Ovary (tissue), 9 donors: Measurements from ENCODE around the gene BCAS4. TPM values are rescaled to one million over a fixed set of nuclear protein-coding genes. Genes with fewer than 3 reads are reported as not detected.

ENCODE experiments used
- DNase-seq, 5 donors: peaks; one replicate each; pipeline ENCODE4 v3.0.0-alpha.2; 2019 to 2020
- H3K27ac ChIP-seq, 2 donors: fragments of 200-600 bp; one replicate each; pipeline versions ENCODE4 v1.5.1 to v1.8.0; 2019 to 2022
- H3K27me3 ChIP-seq: fragments of 200-600 bp; one replicate; pipeline ENCODE4 v1.8.0; 2022
- H3K36me3 ChIP-seq: fragments of 200-600 bp; sonication (generic); one replicate; pipeline ENCODE4 v1.5.1; 2019
- H3K4me1 ChIP-seq: one replicate; pipeline ENCODE4 v1.8.1; 2013; ENCODE audit warnings: mild to moderate bottlenecking, moderate library complexity; ENCODE audit not compliant: insufficient read depth
- H3K4me3 ChIP-seq: fragments of 200-600 bp; sonication (generic); one replicate; pipeline ENCODE4 v1.5.1; 2017
- H3K9me3 ChIP-seq, 2 donors: fragments of 200-600 bp in 1 of 2; sonication (generic) in 1 of 2; one replicate each; pipeline versions ENCODE4 v1.5.1 to v1.8.1; 2013 to 2019; ENCODE audit warnings: mild to moderate bottlenecking in 1 of 2, moderate library complexity in 1 of 2
- CTCF ChIP-seq, 3 donors: fragments of 450-650 bp in 2 of 3; fragments of 200-600 bp in 1 of 3; IDR thresholded peaks; one replicate each; pipeline versions ENCODE4 v1.5.1 to v1.8.0; 2016 to 2022; ENCODE audit warnings: antibody characterized with exemption in 3 of 3, mild to moderate bottlenecking in 1 of 3
- EP300 ChIP-seq: sonication (generic); formaldehyde crosslinking; IDR thresholded peaks from one replicate; pipeline ENCODE4 v1.6.1; 2017; ENCODE audit warnings: antibody characterized with exemption
- POLR2A ChIP-seq: fragments of 450-650 bp; IDR thresholded peaks from one replicate; pipeline ENCODE4 v1.6.1; 2017; ENCODE audit warnings: antibody characterized with exemption, mild to moderate bottlenecking, moderate library complexity
- WGBS, 3 donors: extraction: QIAGEN DNeasy Blood & Tissue Kit in 1 of 3; methylation state at CpG; one replicate each; pipeline versions ENCODE4 v1.1.5 to v1.1.7; 2013 to 2017; 5-methylcytosine and 5-hydroxymethylcytosine counted together
- intact Hi-C, 4 donors: fragments of 100-400 bp; cut with DNase I; formaldehyde crosslinking; loops; one replicate each; pipeline versions ENCODE4 v1.11.0 to v1.15.1; 2022 to 2023
- polyA plus RNA-seq, 2 donors: library from polyadenylated mRNA; stranded (reverse); fragments of 200-250 nt in 1 of 2; fragments of 350-450 nt in 1 of 2; fragmentation: Illumina TruSeq in 1 of 2; extraction: RNeasy Lipid Tissue Mini Kit (QIAGEN cat#74804) in 1 of 2; gene quantifications; one replicate each; pipeline ENCODE4 v1.2.3, GENCODE V29; 2013 to 2014
- total RNA-seq, 7 donors: library from RNA; depleted of rRNA in 2 of 7; stranded (reverse); fragments of >200 nt in 2 of 7; fragmentation: NEBNext Ultra II Directional in 3 of 7; extraction: Animal tissue kit (Norgen Biotek cat#: 25700) in 3 of 7; gene quantifications; one replicate each; pipeline versions ENCODE4 v1.1.0 to v1.2.4, GENCODE V29; 2016 to 2023
- donor health status: DM: no; HTN: no; CAD: no; lungs with moderate emphysema.
- donor health status: DM: no; HTN: no; CAD: no.
- donor health status: Bipolar disorder and iron deficiency.
- donor health status: DM: yes; HTN: yes; CAD: no.
- donor health status: DM: no; HTN: no; CAD: no.
- donor health status: DM: yes; HTN: yes; CAD: no.

BCAS4 gene
- total and polyA plus RNA-seq, 9 donors, result 2.0 to 9.1 (median 3.1) TPM

- H3K4me3 ChIP-seq, result no peak overlapping the region
- H3K27ac ChIP-seq, result no peak overlapping the region
- H3K9me3 ChIP-seq, result no peaks in the 10 kb centered on the region
- H3K27me3 ChIP-seq, result no peaks in the 10 kb centered on the region
- TF ChIP-seq EP300 (no peak), POLR2A (no peak), CTCF (IDR thresholded peaks at IDR 0.05) (no peak)
- peaks cover 2% of the 10 kb centered on the region for H3K4me1 ChIP-seq
- no peaks in the 10 kb centered on the region for H3K36me3 ChIP-seq
- intact Hi-C loops, result no loop called here
- no peak for DNase-seq
- 94 to 98% (median 95%) methylated on average over 1 of the region's 1 CpG for WGBS, 3 donors
Observed at GRCh38 chr20:50898475-50898874, 103.6 kb downstream of the BCAS4 start.

GRCh38 chr20:50900261-50900660 is 105.4 kb downstream of the BCAS4 start:
- no peak overlapping the region for H3K4me3 ChIP-seq
- WGBS, 3 donors, result 90 to 96% (median 93%) methylated on average over 7 of the region's 7 CpGs
- no peaks in the 10 kb centered on the region for H3K9me3 ChIP-seq
- H3K4me1 ChIP-seq, result peaks cover 4% of the 10 kb centered on the region
- TF ChIP-seq CTCF (IDR thresholded peaks at IDR 0.05) (no peak), POLR2A (no peak), EP300 (no peak)
- no peaks in the 10 kb centered on the region for H3K36me3 ChIP-seq
- no peaks in the 10 kb centered on the region for H3K27me3 ChIP-seq
- no peak overlapping the region for H3K27ac ChIP-seq
- no peak for DNase-seq
- intact Hi-C loops, result no loop called here

GRCh38 chr20:50901301-50901700 is 106.4 kb downstream of the BCAS4 start:
- Histone ChIP-seq H3K27me3 (no peaks in the 10 kb centered on the region), H3K36me3 (no peaks in the 10 kb centered on the region), H3K27ac (no peak overlapping the region), H3K4me3 (no peak overlapping the region), H3K9me3 (no peaks in the 10 kb centered on the region), H3K4me1 (peaks cover 7% of the 10 kb centered on the region)
- TF ChIP-seq CTCF (IDR thresholded peaks at IDR 0.05), result no peak
- intact Hi-C loops, result no loop called here
- WGBS, 3 donors, result 91 to 97% (median 96%) methylated on average over 1 of the region's 1 CpG
- no peak for DNase-seq

GRCh38 chr20:50903353-50904051 is 108.6 kb downstream of the BCAS4 start:
- TF ChIP-seq POLR2A (no peak), EP300 (no peak), CTCF (IDR thresholded peaks at IDR 0.05) (no peak)
- intact Hi-C loops, result no loop called here

More at GRCh38 chr20:50903353-50904051, 108.6 kb downstream of the BCAS4 start:
- H3K4me3 ChIP-seq, result no peak overlapping the region
- peaks cover 7% of the 10 kb centered on the region for H3K4me1 ChIP-seq
- 73 to 75% (median 74%) methylated on average over 8 of the region's 8 CpGs for WGBS, 3 donors
- H3K27ac ChIP-seq, result no peak overlapping the region
- no peak for DNase-seq
- H3K27me3 ChIP-seq, result no peaks in the 10 kb centered on the region
- no peaks in the 10 kb centered on the region for H3K9me3 ChIP-seq
- H3K36me3 ChIP-seq, result no peaks in the 10 kb centered on the region
